ENCODE measurements around the gene TWIST1.

- TF ChIP-seq EZH2phosphoT487 (IDR thresholded peaks at IDR 0.05; ENCODE audit: low read depth) (no peak), CTCF (IDR thresholded peaks at IDR 0.05; ENCODE audit: low read depth, low read length) (no peak)
Observed at GRCh38 chr7:19094138-19094537, 23.3 kb downstream of the TWIST1 start.
